HepG2 (cell line): Measurements from ENCODE around the gene RRP9. TPM values are rescaled to one million over a fixed set of nuclear protein-coding genes. Genes with fewer than 3 reads are reported as not detected.

ENCODE experiments used
- DBP ChIP-seq: sonication (generic); formaldehyde crosslinking; IDR thresholded peaks from 2 replicates; pipeline ENCODE4 v1.4.0; 2020; ENCODE audit warnings: missing genetic modification reagents; ENCODE audit errors: not compliant biosample characterization
- EED ChIP-seq: sonication (generic); formaldehyde crosslinking; IDR thresholded peaks from 2 replicates; pipeline ENCODE4 v1.5.0; 2020; ENCODE audit warnings: mild to moderate bottlenecking, missing genetic modification reagents
- ELK4 ChIP-seq: sonication (generic); formaldehyde crosslinking; IDR thresholded peaks from 2 replicates; pipeline ENCODE4 v1.9.0; 2021; ENCODE audit warnings: missing genetic modification reagents, borderline replicate concordance
- EP300 ChIP-seq, 3 experiments: sonication (generic) in 1 of 3; formaldehyde crosslinking in 1 of 3; IDR thresholded peaks; 2 replicates each; pipeline versions ENCODE4 v1.5.1 to v1.6.1; 2011 to 2020; ENCODE audit warnings: low read depth in 2 of 3, low read length in 2 of 3, borderline replicate concordance in 1 of 3, improper control_type of control experiment in 1 of 3, mild to moderate bottlenecking in 1 of 3, missing genetic modification reagents in 1 of 3, moderate library complexity in 1 of 3
- HHEX ChIP-seq: IDR thresholded peaks from 2 replicates; pipeline ENCODE4 v1.6.1; 2016; ENCODE audit warnings: control low read depth
- HMGXB4 ChIP-seq, 2 experiments: sonication (generic) in 1 of 2; formaldehyde crosslinking in 1 of 2; IDR thresholded peaks; 2 replicates each; pipeline versions ENCODE4 v1.4.0 to v1.6.1; 2018 to 2020; ENCODE audit warnings: missing genetic modification reagents in 2 of 2, borderline replicate concordance in 1 of 2, low read depth in 1 of 2, mild to moderate bottlenecking in 1 of 2, missing biosample characterization in 1 of 2
- JUND ChIP-seq: sonication (generic); formaldehyde crosslinking; IDR thresholded peaks from 2 replicates; pipeline ENCODE4 v1.8.0; 2022; ENCODE audit warnings: mild to moderate bottlenecking, missing genetic modification reagents
- MTA1 ChIP-seq: sonication (generic); formaldehyde crosslinking; IDR thresholded peaks from 2 replicates; pipeline ENCODE4 v1.4.0; 2020; ENCODE audit warnings: missing genetic modification reagents, mild to moderate bottlenecking, borderline replicate concordance
- MTA3 ChIP-seq: sonication (generic); formaldehyde crosslinking; IDR thresholded peaks from 2 replicates; pipeline ENCODE4 v1.4.0; 2020; ENCODE audit warnings: missing genetic modification reagents
- PBX3 ChIP-seq: sonication (generic); formaldehyde crosslinking; IDR thresholded peaks from 2 replicates; pipeline ENCODE4 v1.8.1; 2023; ENCODE audit warnings: missing genetic modification reagents, inconsistent platforms, borderline replicate concordance
- POLR2A ChIP-seq, 2 experiments: IDR thresholded peaks; 2 replicates each; pipeline ENCODE4 v1.6.1; 2011; ENCODE audit warnings: low read depth in 2 of 2, low read length in 2 of 2, mild to moderate bottlenecking in 1 of 2, moderate library complexity in 1 of 2; ENCODE audit not compliant: insufficient read depth in 1 of 2
- PRDM15 ChIP-seq: sonication (generic); formaldehyde crosslinking; IDR thresholded peaks from 2 replicates; pipeline ENCODE4 v1.4.0; 2020; ENCODE audit warnings: missing genetic modification reagents
- REXO4 ChIP-seq: sonication (generic); formaldehyde crosslinking; IDR thresholded peaks from 2 replicates; pipeline ENCODE4 v1.8.0; 2022; ENCODE audit warnings: missing genetic modification reagents, mild to moderate bottlenecking, borderline replicate concordance
- SMAD9 ChIP-seq: sonication (generic); formaldehyde crosslinking; IDR thresholded peaks from 2 replicates; pipeline ENCODE4 v1.5.1; 2020; ENCODE audit warnings: mild to moderate bottlenecking, missing genetic modification reagents
- TBP ChIP-seq: sonication (generic); formaldehyde crosslinking; IDR thresholded peaks from 2 replicates; pipeline ENCODE4 v1.5.0; 2020; ENCODE audit warnings: missing genetic modification reagents
- TCF7 ChIP-seq: sonication (generic); IDR thresholded peaks from 2 replicates; pipeline ENCODE4 v1.6.1; 2016; ENCODE audit warnings: antibody characterized with exemption, low read depth
- TMF1 ChIP-seq: sonication (generic); formaldehyde crosslinking; IDR thresholded peaks from 2 replicates; pipeline ENCODE4 v1.8.1; 2022; ENCODE audit warnings: low read depth, missing genetic modification reagents
- TP53 ChIP-seq: sonication (generic); formaldehyde crosslinking; conservative IDR thresholded peaks from 2 replicates; pipeline ENCODE4 v1.4.0; 2020; ENCODE audit warnings: missing genetic modification reagents
- ZNF354B ChIP-seq: sonication (generic); formaldehyde crosslinking; IDR thresholded peaks from 2 replicates; pipeline ENCODE4 v1.8.0; 2022; ENCODE audit warnings: mild to moderate bottlenecking, missing genetic modification reagents
- ZNF441 ChIP-seq: sonication (generic); formaldehyde crosslinking; IDR thresholded peaks from 2 replicates; pipeline ENCODE4 v1.7.0; 2021; ENCODE audit warnings: missing genetic modification reagents, borderline replicate concordance
- polyA plus RNA-seq, 8 experiments: library from polyadenylated mRNA; depleted of rRNA in 3 of 8; stranded (reverse) in 7 of 8; unstranded in 1 of 8; fragments of >200 nt; fragmentation: Illumina TruSeq in 4 of 8; extraction: Trizol in 4 of 8; gene quantifications; 2 replicates each; pipeline versions ENCODE4 v1.2.1 to v1.2.3, GENCODE V29; 2011 to 2016; ENCODE audit warnings: low read depth in 4 of 8, missing spikeins in 1 of 8, mixed read lengths in 1 of 8; ENCODE audit not compliant: insufficient read depth in 1 of 8
- total RNA-seq, 5 experiments: library from RNA; depleted of rRNA; stranded (reverse); fragments of >200 nt; fragmentation: Illumina TruSeq; extraction: Trizol; gene quantifications; 2 replicates each; pipeline ENCODE4 v1.2.3, GENCODE V29; 2016; ENCODE audit warnings: low read depth in 1 of 5

RRP9 gene
- total and polyA plus RNA-seq, 2 of the 13 experiments (the other 11 are each of a cell fraction or from before 2014, with no cell fraction given), result 14.8 to 44.0 TPM

GRCh38 chr3:51941798-51942602 lies at the start of gene RRP9, which contains the start of gene PARP3 (continued):
- TF ChIP-seq EED (CRISPR knock-in tag) (no peak; the same call in none of the 2 replicates), JUND (CRISPR knock-in tag) (no peak), HMGXB4 (CRISPR knock-in tag; IDR thresholded peaks at IDR 0.05; ENCODE audit: borderline replicate concordance in 1 of 2, low read depth in 1 of 2) (peak; percentile 97 to 98), TCF7 (no peak; the same call in 1 of the 2 replicates), TBP (CRISPR knock-in tag) (no peak), MTA3 (no peak), EP300 (IDR thresholded peaks at IDR 0.05; ENCODE audit: low read depth in 2 of 2, low read length in 2 of 2) (peak in 1 of 2 experiments; percentile 20; a peak in 1 of 4 replicates), EP300 (CRISPR knock-in tag; IDR thresholded peaks at IDR 0.05; ENCODE audit: borderline replicate concordance) (no peak), DBP (CRISPR knock-in tag) (peak; percentile 56), TMF1 (CRISPR knock-in tag) (no peak), HHEX (CRISPR knock-in tag) (no peak), REXO4 (CRISPR knock-in tag) (no peak), PBX3 (CRISPR knock-in tag) (0 out of 2 replicates have a peak, but pooled peaks have one; percentile 22), ZNF354B (CRISPR knock-in tag) (no peak), SMAD9 (no peak), ELK4 (CRISPR knock-in tag) (no peak), ZNF441 (CRISPR knock-in tag) (peak; percentile 70), TP53 (CRISPR knock-in tag) (no peak), MTA1 (peak; percentile 76; the same call in 1 of the 2 replicates), PRDM15 (CRISPR knock-in tag) (0 out of 2 replicates have a peak, but pooled peaks have one; percentile 10), POLR2A (IDR thresholded peaks at IDR 0.05; ENCODE audit: insufficient read depth in 1 of 2, low read depth in 2 of 2, low read length in 2 of 2) (peak in 1 of 2 experiments; percentile 45; a peak in 1 of 4 replicates)
